GM23248 (cell line): ENCODE results near the gene ARHGAP23.

Experiments
- EZH2 ChIP-seq: fragments of 200-600 bp; sonication (generic); IDR thresholded peaks from 2 replicates; pipeline ENCODE4 v1.6.1; 2018; ENCODE audit warnings: antibody characterized with exemption, mild to moderate bottlenecking; ENCODE audit not compliant: insufficient read depth, poor library complexity, severe bottlenecking
- EZH2phosphoT487 ChIP-seq: fragments of 200-600 bp; sonication (generic); IDR thresholded peaks from 2 replicates; pipeline ENCODE4 v1.6.1; 2018; ENCODE audit warnings: antibody characterized with exemption, moderate library complexity, mild to moderate bottlenecking, low read depth; ENCODE audit not compliant: insufficient read depth

- no peak for TF ChIP-seq EZH2phosphoT487
- no peak for TF ChIP-seq EZH2
These were observed 20.0 kb downstream of the ARHGAP23 start for GRCh38 chr17:38448208-38448771.
